Colon (tissue), 2 donors: ENCODE measurements around the gene PLP2.

Source experiments
- FAIRE-seq: peaks from 2 replicates; lab custom pipeline; 2012; peaks lifted over from hg19 to GRCh38; lab: Jason Lieb, UNC
- donor health status: control.
- donor health status: control.

PLP2 gene

DNA sequence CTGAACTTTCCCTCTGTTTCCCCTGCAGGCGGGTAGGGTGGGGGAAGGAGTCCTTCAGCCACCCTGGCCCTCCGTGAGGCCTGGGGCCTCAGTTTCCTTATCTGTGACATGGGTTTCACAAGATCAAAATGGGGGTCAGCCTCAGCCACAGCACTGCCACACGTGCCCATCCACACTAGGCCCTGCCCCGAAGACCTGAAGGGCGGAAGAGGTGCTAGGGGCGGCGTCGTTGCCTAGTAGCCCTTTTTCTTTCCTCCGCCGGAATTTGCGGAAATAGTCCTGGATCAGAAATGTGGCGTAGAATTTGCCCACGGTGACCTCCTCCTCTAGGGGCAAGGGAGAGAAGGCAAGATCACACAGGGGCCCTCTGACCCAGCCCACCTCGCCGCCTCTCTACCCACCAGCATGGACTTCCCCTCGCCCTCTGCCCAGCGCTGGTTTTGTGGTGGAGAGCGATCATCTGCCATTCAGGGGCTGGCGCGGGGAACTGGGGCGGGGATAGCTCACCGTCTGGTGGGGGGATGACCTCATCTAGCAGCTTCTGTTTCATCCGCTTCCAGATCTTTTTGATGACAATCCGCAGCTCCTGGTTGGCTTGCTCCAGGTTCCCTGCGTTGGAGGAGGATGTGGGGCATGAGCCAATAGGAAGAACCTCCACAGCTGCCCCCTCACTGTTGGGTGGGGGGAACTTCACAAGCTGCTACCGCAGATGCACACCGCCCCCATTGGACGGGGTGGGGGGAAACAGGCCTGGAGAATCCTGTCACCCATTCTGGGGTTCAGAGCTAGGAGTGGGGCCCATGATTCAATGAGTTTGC, 37.9 kb downstream of the PLP2 start:
- no peak for FAIRE-seq

GRCh38 chrX:49210406-49210805, 38.7 kb downstream of the PLP2 start:
- FAIRE-seq = no peak

DNA sequence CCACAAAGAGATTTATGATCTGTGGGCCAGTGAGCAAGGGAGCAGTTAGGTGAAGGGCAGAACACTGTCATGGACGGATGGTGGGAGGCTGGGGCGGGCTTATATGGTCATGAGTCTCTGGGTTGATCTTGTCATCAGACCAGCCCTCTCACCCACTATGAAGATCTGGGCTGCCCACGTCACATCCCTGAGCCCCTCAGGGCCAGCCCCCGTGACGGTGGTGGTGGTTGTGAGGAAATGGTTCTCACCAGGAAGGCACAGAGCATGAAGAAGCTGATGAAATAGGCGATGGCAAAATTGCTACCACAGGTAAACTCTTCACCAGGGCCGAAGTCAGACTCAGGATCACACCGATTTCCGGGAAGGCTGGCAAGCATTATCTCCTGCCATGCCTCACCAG, 39.4 kb downstream of the PLP2 start:
- FAIRE-seq = no peak

DNA sequence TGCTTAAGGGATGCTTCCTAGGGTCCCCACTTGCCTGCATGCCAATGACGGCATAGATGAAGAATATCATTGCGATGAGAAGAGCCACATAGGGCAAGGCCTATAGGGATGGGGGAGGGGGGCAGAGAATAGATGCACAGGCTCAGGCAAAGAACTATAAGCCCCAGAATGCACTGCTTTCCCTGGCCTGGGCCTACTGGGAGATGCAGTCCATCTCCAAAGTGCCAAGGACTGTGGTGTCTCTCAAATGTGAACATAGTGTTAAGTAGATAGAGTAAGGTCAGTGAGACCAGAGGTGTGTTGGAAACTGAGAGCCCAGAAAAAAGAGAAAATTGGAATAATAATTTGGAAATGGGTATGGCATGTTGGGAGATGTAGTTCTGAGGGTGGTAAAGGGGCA, 40.5 kb downstream of the PLP2 start:
- no peak for FAIRE-seq

GRCh38 chrX:49212861-49213260, 41.2 kb downstream of the PLP2 start:
- FAIRE-seq = no peak

DNA sequence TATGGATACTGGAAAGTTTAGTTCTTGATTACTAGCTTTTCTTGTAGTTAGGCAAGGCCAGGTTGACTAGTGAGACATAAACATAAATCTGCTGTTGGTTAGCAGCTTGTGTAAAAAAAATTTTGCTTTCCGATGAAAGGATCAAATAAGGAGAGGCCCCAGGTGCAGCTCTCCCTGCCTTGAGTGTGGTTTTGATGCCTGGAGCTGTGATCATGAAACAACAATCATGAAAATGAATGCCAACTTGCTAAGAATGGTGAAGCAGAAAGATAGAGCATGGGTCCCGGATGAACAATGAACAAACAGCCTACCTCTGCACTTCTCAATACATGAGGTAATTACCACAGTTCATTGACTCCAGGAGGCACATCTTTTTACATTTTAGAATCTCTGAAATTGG, 42.7 kb downstream of the PLP2 start:
- no peak for FAIRE-seq

DNA sequence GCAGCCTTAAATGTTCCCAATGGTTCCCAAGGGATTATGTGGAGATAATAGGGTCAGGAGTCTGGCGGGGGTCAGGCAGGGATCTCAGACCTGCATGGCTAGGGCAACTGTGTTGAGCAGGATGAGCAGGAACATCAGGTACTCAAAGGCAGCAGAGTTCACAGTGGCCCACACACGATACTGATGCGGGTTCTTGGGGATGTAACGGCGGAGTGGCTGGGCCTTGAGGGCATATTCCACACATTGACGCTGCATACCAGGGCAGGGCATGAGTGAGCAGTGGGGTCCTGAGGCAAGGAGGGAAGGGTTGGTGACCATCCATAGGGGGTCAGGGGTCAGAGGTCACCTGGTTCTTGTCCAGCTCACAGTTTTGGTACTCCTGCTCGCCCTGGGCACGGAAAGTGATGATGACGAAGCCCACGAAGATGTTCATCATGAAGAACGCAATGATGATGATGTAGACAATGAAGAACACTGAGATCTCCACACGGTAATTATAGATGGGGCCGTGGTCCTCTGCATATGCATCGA, 43.4 kb downstream of the PLP2 start:
- FAIRE-seq = no peak

GRCh38 chrX:49220100-49220499, 48.4 kb downstream of the PLP2 start:
- FAIRE-seq = no peak

DNA sequence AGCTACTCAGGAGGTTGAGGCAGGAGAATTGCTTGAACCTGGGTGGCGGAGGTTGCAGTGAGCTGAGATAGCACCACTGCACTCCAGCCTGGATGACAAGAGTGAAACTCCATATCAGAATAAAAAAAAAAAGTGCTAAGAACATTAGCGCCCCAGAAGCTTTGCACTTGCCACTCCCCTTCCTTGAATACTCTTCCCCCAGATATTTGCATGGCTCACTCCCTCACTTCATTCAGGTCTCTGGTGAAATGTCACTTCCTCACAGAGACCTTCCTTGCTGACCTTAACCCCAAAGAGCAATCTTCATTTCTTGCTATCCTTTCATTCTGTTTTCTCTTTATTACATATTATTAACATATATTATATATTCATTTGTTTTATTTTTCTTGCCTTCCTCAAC, 50.2 kb downstream of the PLP2 start:
- FAIRE-seq = no peak
